GM21515 (cell line): ENCODE results near the gene OR52E5.

ENCODE experiments used
- ATAC-seq: cut with Tn5 transposase; IDR thresholded peaks from one replicate; pipeline ENCODE4 v1.9.1; 2021; ENCODE audit not compliant: unreplicated experiment

Gene OR52E5

DNA sequence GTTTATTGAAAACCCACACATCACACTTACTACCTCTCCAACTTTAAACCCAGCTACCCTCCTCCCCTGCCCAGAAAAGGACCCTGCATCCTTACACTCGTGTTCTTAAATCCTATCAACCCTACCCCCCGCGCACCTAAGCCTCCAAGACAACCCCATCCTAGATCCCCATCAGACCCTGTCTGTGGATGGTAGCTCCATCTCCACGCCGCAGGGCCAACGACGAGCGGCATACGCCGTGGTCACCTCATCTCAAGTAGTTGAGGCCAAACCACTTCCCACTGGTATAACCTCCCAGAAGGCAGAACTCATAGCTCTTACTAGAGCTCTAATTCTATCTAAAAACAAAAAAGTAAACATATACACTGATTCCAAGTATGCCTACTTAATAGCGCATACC lies 39.7 kb downstream of the OR52E5 start:
- no peak for ATAC-seq

DNA sequence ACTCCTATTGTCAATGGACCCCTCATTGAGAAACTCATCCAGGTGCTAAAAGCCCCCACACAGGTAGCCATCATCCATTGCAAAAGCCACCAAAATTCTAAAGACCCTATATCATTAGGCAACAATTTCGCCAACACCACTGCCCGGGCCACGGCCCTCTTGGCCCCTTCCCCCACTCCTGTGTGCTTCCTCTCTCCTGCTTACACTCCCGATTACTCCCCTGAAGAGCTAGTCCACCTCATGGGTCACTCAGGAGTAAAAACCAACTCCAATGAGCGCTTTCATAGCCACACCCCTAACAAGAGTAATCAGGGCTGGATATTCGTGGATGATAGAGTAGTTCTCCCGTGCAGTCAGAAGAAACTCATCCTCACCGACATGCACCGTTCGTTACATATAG lies 40.1 kb downstream of the OR52E5 start:
- no peak for ATAC-seq

DNA sequence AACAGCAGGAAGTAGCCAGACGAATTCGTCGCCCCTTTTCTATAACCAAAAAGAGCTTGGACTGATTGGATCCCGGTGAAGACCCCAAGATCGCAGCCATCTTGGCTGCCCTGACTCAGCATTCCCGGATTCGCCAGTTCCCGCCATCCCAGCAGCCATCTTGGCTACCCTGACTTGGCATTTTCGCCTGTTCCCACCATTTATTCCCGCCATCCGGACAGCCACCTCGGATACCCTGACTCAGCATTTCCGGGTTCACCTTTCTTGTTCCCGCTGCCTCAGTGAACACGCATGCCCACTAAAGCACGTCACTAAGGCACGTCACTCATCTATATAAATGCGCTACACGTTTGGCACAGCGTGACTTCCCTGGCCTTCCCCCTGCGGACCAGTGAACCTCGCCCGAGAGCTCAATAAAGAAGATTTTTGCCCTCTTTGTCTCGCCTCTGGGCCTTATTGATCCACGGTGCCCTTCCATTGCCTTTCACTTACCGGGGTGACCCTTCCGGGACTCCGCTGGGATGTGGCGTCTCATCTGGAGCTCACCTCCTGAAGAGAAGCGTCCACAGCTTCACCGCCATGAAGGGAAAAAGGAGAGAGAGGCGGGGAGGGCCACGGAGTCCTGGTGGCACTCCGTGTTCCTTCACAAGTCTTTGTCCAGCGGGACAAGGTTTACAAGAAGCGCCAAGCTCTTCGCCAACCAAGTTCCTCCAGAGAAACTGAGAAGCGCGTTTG lies 45.0 kb downstream of the OR52E5 start:
- ATAC-seq = no peak

DNA sequence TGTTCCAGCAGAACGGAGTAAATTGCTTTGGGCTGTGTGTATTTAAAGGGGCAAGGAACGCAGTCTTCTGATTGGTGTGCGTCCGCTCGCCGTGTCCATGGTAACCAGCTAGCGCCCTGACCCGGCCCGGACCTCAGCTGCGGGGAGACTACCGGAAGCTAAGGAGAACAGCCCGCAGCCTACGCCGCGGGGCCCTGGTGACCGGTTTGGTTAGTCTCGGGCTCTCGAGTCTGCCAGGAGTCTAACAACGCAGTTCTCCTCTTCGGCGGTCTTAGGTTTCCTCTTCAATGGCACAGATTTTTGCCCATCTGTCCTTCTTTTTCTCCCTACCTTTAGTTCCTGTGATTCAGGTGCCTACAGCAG lies 45.6 kb downstream of the OR52E5 start:
- no peak for ATAC-seq

DNA sequence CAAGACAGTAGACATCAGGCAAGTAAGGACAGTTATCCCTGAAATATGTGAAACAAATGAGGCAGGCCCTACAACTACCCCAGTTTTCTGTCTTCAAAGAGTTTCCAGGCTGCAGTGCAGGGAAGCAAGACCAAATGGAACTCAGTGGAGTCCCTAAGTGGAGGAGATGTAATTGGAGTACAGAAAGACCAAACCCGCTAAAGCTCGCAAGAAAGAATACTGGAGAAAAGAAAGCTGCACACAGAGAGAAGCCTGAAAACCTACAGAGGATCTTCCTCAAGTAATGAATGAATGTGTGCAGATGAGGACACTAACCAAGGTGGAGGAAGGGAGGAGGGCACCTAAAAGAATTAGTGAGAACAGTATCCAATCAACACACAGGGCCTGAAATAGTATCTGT lies 47.7 kb downstream of the OR52E5 start:
- ATAC-seq = no peak

DNA sequence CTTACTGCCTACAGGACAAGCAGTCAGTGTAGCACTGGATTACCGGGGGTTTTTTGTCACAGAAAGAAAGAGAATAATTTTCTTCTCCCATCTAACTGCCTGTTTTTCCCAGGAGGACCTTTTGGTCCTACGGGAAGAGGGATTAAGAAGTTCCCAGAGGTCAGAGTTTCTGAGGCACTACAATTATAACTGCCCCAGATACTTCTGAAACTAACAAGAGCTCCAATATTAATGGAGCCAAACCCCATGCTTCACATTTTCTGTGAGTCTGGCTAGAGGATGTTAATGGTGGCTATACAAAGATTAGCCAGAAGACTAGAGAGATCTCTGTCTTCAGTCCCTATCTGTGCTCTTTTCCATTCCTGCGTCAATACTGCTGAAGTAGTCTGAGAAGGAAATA lies 48.9 kb downstream of the OR52E5 start, which contains the start of gene OR56A3:
TSS of gene OR56A3 (plus strand) at position 301 of the 400 bp plus-strand sequence. CDS start 5,096 bp downstream, outside the sequence.
- no peak for ATAC-seq
